ENCODE results near the gene TBC1D5.

Gene TBC1D5

GRCh38 chr3:17672506-17672905 is 69.9 kb downstream of the TBC1D5 start:
- Histone ChIP-seq H3K27me3 (ENCODE audit: insufficient read depth, low read length, poor library complexity, severe bottlenecking) (no peaks in the 10 kb centered on the region), H2AFZ (ENCODE audit: low read length) (no peak overlapping the region), H3K9ac (ENCODE audit: low read depth, low read length, poor library complexity, severe bottlenecking) (no peak overlapping the region), H3K79me2 (ENCODE audit: insufficient read depth, low read length) (peaks cover 67% of the 10 kb centered on the region), H3K4me3 (ENCODE audit: low read length, poor library complexity, severe bottlenecking) (no peak overlapping the region), H3K4me1 (ENCODE audit: insufficient read depth, low read length, poor library complexity, severe bottlenecking) (peaks cover 40% of the 10 kb centered on the region), H3K36me3 (ENCODE audit: insufficient read depth, low read length) (peaks cover 5% of the 10 kb centered on the region; the same call in 1 of the 2 replicates), H3K4me2 (ENCODE audit: low read depth, low read length, poor library complexity, severe bottlenecking) (no peak overlapping the region), H3F3A (ENCODE audit: low read depth) (no peaks in the 10 kb centered on the region), H4K20me1 (ENCODE audit: insufficient read depth, low read length, poor library complexity, severe bottlenecking) (no peaks in the 10 kb centered on the region), H3K9me2 (replicated peaks; ENCODE audit: low read depth, low read length) (no peaks in the 10 kb centered on the region), H3K9me3 (ENCODE audit: insufficient read depth, low read depth, low read length) (no peaks in the 10 kb centered on the region; the same call in 1 of the 2 replicates)
- no peak for TF ChIP-seq EZH2phosphoT487 (IDR thresholded peaks at IDR 0.05; ENCODE audit: borderline replicate concordance)
- no peak for TF ChIP-seq CTCF (conservative IDR thresholded peaks at IDR 0.05; ENCODE audit: low read length)

- no peaks in the 10 kb centered on the region for H3K9me2 ChIP-seq (replicated peaks; ENCODE audit: low read depth, low read length)
- TF ChIP-seq EZH2phosphoT487 (IDR thresholded peaks at IDR 0.05; ENCODE audit: borderline replicate concordance): no peak
- no peak for TF ChIP-seq CTCF (conservative IDR thresholded peaks at IDR 0.05; ENCODE audit: low read length)
- H3K9me3 ChIP-seq (ENCODE audit: insufficient read depth, low read depth, low read length): no peaks in the 10 kb centered on the region; the same call in 1 of the 2 replicates
- H3K36me3 ChIP-seq (ENCODE audit: insufficient read depth, low read length): peaks cover 5% of the 10 kb centered on the region; the same call in 1 of the 2 replicates
- H3F3A ChIP-seq (ENCODE audit: low read depth): no peaks in the 10 kb centered on the region
- H4K20me1 ChIP-seq (ENCODE audit: insufficient read depth, low read length, poor library complexity, severe bottlenecking): no peaks in the 10 kb centered on the region
- no peak overlapping the region for H3K4me2 ChIP-seq (ENCODE audit: low read depth, low read length, poor library complexity, severe bottlenecking)
- H3K79me2 ChIP-seq (ENCODE audit: insufficient read depth, low read length): peaks cover 67% of the 10 kb centered on the region
- H3K9ac ChIP-seq (ENCODE audit: low read depth, low read length, poor library complexity, severe bottlenecking): no peak overlapping the region
- no peaks in the 10 kb centered on the region for H3K27me3 ChIP-seq (ENCODE audit: insufficient read depth, low read length, poor library complexity, severe bottlenecking)
- no peak overlapping the region for H2AFZ ChIP-seq (ENCODE audit: low read length)
- no peak overlapping the region for H3K4me3 ChIP-seq (ENCODE audit: low read length, poor library complexity, severe bottlenecking)
- H3K4me1 ChIP-seq (ENCODE audit: insufficient read depth, low read length, poor library complexity, severe bottlenecking): peaks cover 54% of the 10 kb centered on the region
Measured at GRCh38 chr3:17670749-17671148, 71.7 kb downstream of the TBC1D5 start.

- Histone ChIP-seq H3K9ac (ENCODE audit: low read depth, low read length, poor library complexity, severe bottlenecking) (peak overlapping the region; percentile 13), H3K79me2 (ENCODE audit: insufficient read depth, low read length) (peaks cover 45% of the 10 kb centered on the region), H3K9me2 (replicated peaks; ENCODE audit: low read depth, low read length) (no peaks in the 10 kb centered on the region), H3K4me1 (ENCODE audit: insufficient read depth, low read length, poor library complexity, severe bottlenecking) (peaks cover 34% of the 10 kb centered on the region), H4K20me1 (ENCODE audit: insufficient read depth, low read length, poor library complexity, severe bottlenecking) (no peaks in the 10 kb centered on the region), H2AFZ (ENCODE audit: low read length) (no peak overlapping the region), H3K36me3 (ENCODE audit: insufficient read depth, low read length) (peaks cover 5% of the 10 kb centered on the region; the same call in 1 of the 2 replicates), H3K4me2 (ENCODE audit: low read depth, low read length, poor library complexity, severe bottlenecking) (peak overlapping the region; percentile 65), H3F3A (ENCODE audit: low read depth) (no peaks in the 10 kb centered on the region), H3K4me3 (ENCODE audit: low read length, poor library complexity, severe bottlenecking) (no peak overlapping the region), H3K9me3 (ENCODE audit: insufficient read depth, low read depth, low read length) (no peaks in the 10 kb centered on the region; the same call in 1 of the 2 replicates), H3K27me3 (ENCODE audit: insufficient read depth, low read length, poor library complexity, severe bottlenecking) (no peaks in the 10 kb centered on the region)
- TF ChIP-seq EZH2phosphoT487 (IDR thresholded peaks at IDR 0.05; ENCODE audit: borderline replicate concordance): no peak
- TF ChIP-seq CTCF (conservative IDR thresholded peaks at IDR 0.05; ENCODE audit: low read length): no peak
Measured at GRCh38 chr3:17664923-17665322, 77.5 kb downstream of the TBC1D5 start.

Data from Loucy (cell line).